Fibroblast of the aortic adventitia (primary cell): ENCODE results near the gene DMRT3. TPM values are rescaled to one million over a fixed set of nuclear protein-coding genes. Genes with fewer than 3 reads are reported as not detected.

Source experiments
- DNase-seq: peaks from one replicate; pipeline ENCODE4 v3.0.0-alpha.2; 2010; ENCODE audit warnings: low read depth
- H3K4me3 ChIP-seq: 2 replicates; pipeline ENCODE4 v1.5.1; 2011; ENCODE audit warnings: low read depth, mild to moderate bottlenecking, control low read depth, low read length, moderate library complexity
- small RNA-seq: library from RNA; depleted of rRNA; stranded (forward); fragments of <200 nt; gene quantifications from one replicate; pipeline ENCODE3, GENCODE V24; 2012
- total RNA-seq: library from RNA; depleted of rRNA; stranded (reverse); fragments of >200 nt; gene quantifications from 2 replicates; pipeline ENCODE4 v1.2.3, GENCODE V29; 2012; ENCODE audit warnings: low replicate concordance
- TF ChIP-seq, protein P1 (sequence below): IDR thresholded peaks from 2 replicates; pipeline ENCODE4 v1.5.1; 2011; ENCODE audit warnings: mild to moderate bottlenecking, low read length, control low read depth, inconsistent platforms; ENCODE audit not compliant: insufficient read depth

Gene DMRT3
- total RNA-seq, 1 donor = not detected

DNA sequence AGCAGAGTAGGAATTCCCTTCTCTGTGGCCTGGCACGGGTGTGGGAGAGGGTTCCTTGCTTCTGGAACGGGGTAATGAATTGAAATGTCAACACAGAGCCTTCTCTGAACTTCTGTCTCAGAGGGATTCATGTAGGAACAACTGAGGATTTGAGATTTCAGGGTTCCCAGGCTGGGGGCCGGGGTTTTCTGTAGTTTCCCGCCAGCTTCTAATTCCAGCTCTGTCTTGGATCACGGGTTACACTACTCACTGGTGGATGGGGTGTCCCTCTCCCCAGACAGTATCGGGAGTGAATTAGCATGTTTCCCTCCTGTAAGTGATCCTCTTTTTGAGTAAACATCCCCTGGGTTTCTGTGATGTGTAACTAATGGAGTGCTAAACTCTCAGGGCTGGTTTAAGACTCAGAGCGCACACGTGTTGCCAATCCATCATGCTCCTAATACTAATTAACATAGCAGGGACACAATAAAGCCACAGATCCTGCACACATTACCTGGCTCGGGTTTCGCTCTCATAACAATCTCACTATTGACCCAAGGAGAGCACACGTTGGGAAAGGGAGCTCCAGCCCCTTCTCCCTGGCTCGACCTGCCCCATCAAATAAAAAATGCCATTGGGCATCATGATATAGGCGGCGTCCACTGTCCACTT, 55.6 kb downstream of the DMRT3 start:
- no peak for DNase-seq
- H3K4me3 ChIP-seq = no peak overlapping the region
- TF ChIP-seq, protein P1, sequence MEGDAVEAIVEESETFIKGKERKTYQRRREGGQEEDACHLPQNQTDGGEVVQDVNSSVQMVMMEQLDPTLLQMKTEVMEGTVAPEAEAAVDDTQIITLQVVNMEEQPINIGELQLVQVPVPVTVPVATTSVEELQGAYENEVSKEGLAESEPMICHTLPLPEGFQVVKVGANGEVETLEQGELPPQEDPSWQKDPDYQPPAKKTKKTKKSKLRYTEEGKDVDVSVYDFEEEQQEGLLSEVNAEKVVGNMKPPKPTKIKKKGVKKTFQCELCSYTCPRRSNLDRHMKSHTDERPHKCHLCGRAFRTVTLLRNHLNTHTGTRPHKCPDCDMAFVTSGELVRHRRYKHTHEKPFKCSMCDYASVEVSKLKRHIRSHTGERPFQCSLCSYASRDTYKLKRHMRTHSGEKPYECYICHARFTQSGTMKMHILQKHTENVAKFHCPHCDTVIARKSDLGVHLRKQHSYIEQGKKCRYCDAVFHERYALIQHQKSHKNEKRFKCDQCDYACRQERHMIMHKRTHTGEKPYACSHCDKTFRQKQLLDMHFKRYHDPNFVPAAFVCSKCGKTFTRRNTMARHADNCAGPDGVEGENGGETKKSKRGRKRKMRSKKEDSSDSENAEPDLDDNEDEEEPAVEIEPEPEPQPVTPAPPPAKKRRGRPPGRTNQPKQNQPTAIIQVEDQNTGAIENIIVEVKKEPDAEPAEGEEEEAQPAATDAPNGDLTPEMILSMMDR = no peak

DNA sequence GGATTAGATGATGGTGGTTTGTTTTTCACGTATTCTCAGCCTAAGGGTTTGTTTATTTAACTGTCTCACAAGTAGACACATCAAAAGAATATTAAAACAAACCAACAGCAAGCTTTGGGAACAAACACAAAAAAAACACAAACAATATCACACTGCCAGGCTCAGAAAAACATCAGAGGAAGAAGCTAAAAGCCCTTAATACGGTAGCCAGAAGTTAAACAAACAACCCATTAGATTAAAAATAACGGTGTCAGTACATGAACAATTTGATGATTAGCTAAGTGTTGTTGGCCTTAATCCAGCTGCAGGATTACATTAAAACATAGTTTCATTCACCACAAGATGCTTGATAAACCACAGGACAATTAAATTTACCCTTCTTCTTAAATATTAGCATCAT, 57.8 kb downstream of the DMRT3 start:
- TF ChIP-seq, protein P1 = no peak
- no peak overlapping the region for H3K4me3 ChIP-seq
- no peak for DNase-seq

DNA sequence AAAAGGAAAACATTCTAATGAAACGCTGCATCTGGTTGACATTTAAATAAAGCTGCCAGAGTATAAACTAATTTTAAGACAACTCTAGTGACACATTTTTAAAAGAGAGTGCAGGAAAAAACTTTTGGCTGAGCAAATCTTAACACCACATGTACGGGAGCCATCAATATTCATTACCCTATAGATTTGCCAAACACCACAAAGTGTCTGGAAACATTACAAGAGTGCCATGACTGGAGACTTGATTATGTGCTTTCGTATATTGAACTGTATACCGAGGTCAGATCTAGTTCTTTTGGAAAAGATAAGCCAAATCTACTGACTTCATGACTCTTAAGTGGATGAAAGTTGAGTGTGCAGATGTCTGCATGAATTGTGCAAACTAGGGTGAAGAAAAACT, 63.1 kb downstream of the DMRT3 start:
- H3K4me3 ChIP-seq = no peak overlapping the region
- TF ChIP-seq, protein P1 = no peak
- DNase-seq = no peak

Small RNA genes lying within 50 kb of the gene (small RNA-seq; reads per million reads assigned to genes)
- gene RNU6-1073P = not detected

Other genes starting within 250 kb of the DMRT3 start
- not detected in 2 replicates for gene DMRT1, start 135.0 kb upstream of the DMRT3 start, total RNA-seq
- gene DMRT2, start 73.7 kb downstream of the DMRT3 start, total RNA-seq = 0.18 TPM in 1 of 2 replicates, not detected in the other